Tibial nerve (tissue), 4 donors: ENCODE data around the gene SLC66A2. TPM values are rescaled to one million over a fixed set of nuclear protein-coding genes. Genes with fewer than 3 reads are reported as not detected.
A peak's percentile ranks its signal among the peaks of the same experiment; 100 is the strongest.

Experiments used
- DNase-seq, 2 donors: peaks; one replicate each; pipeline ENCODE4 v3.0.0-alpha.2; 2019; ENCODE audit warnings: low spot score in 2 of 2
- H3K27ac ChIP-seq, 4 donors: fragments of 200-600 bp; sonication (generic) in 3 of 4; one replicate each; pipeline ENCODE4 v1.5.1; 2017 to 2019; ENCODE audit warnings: mild to moderate bottlenecking in 1 of 4
- H3K27me3 ChIP-seq, 2 donors: fragments of 200-600 bp; sonication (generic) in 1 of 2; one replicate each; pipeline versions ENCODE4 v1.5.1 to v1.6.0; 2017 to 2019
- H3K36me3 ChIP-seq, 3 donors: fragments of 200-600 bp; sonication (generic); one replicate each; pipeline ENCODE4 v1.5.1; 2018 to 2019
- H3K4me1 ChIP-seq, 4 donors: fragments of 200-600 bp; sonication (generic) in 3 of 4; one replicate each; pipeline ENCODE4 v1.5.1; 2017 to 2019
- H3K4me3 ChIP-seq, 4 donors: fragments of 200-600 bp; sonication (generic) in 3 of 4; one replicate each; pipeline ENCODE4 v1.5.1; 2017 to 2019; ENCODE audit warnings: mild to moderate bottlenecking in 1 of 4, moderate library complexity in 1 of 4
- H3K9me3 ChIP-seq, 4 donors: fragments of 200-600 bp; sonication (generic) in 3 of 4; one replicate each; pipeline ENCODE4 v1.5.1; 2017 to 2019
- EP300 ChIP-seq, 2 donors: sonication (generic); formaldehyde crosslinking; IDR thresholded peaks; one replicate each; pipeline ENCODE4 v1.6.1; 2017; ENCODE audit warnings: antibody characterized with exemption in 2 of 2, mild to moderate bottlenecking in 1 of 2
- POLR2A ChIP-seq, 2 donors: fragments of 450-650 bp; IDR thresholded peaks; one replicate each; pipeline ENCODE4 v1.6.1; 2017; ENCODE audit warnings: antibody characterized with exemption in 2 of 2, mild to moderate bottlenecking in 2 of 2, moderate library complexity in 2 of 2
- WGBS, 2 donors: methylation state at CpG; one replicate each; pipeline ENCODE4 v1.1.5; 2018; 5-methylcytosine and 5-hydroxymethylcytosine counted together
- total RNA-seq, 4 donors: library from RNA; depleted of rRNA; stranded (reverse); fragments of >200 nt; gene quantifications; one replicate each; pipeline ENCODE4 v1.1.0, GENCODE V29; 2016
- TF ChIP-seq, protein P1 (sequence below), 5 experiments: fragments of 200-600 bp in 3 of 5; fragments of 450-650 bp in 2 of 5; sonication (generic) in 3 of 5; IDR thresholded peaks; one replicate each; pipeline ENCODE4 v1.5.1; 2016 to 2019; ENCODE audit warnings: antibody characterized with exemption in 5 of 5, mild to moderate bottlenecking in 3 of 5, moderate library complexity in 2 of 5

SLC66A2 gene
- total RNA-seq, 4 donors from 2014 or later = 112 to 361 (median 222) TPM

DNA sequence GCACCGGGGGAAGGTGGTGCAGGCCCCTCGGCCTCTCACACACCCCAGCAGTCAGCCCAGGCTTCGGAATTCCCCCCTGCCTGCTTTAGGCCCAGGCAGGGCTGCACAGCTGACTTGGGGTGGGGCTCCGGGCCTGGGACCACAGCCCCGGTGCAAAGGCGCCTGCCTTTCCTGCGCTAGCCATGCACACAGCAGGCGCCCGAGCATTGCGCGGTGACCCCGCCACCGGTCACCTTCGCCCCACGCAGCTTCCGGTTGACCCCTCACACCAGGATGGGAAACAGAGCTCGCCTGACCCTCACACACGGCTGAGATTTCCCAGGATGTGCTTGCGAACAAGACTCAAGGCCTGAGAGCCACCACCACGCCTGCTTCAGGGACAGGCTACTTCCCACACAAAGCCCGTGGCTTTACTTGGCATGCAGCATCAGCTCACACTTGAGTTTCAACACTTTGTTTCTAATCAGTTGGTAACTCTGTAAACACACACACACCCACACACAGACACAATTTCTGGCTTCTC lies 46.0 kb downstream of the SLC66A2 start:
- Histone ChIP-seq H3K4me3 (no peak overlapping the region), H3K36me3 (peaks cover 4 to 80% (median 13%) of the 10 kb centered on the region in 3 donors), H3K9me3 (peaks cover 0 to 24% (median 0%) of the 10 kb centered on the region in 4 donors), H3K4me1 (peaks cover 0 to 4% (median 0%) of the 10 kb centered on the region in 4 donors), H3K27me3 (no peaks in the 10 kb centered on the region), H3K27ac (no peak overlapping the region)
- WGBS, 2 donors = 87 to 88% methylated on average over 19 of the region's 21 CpGs
- TF ChIP-seq, protein P1, sequence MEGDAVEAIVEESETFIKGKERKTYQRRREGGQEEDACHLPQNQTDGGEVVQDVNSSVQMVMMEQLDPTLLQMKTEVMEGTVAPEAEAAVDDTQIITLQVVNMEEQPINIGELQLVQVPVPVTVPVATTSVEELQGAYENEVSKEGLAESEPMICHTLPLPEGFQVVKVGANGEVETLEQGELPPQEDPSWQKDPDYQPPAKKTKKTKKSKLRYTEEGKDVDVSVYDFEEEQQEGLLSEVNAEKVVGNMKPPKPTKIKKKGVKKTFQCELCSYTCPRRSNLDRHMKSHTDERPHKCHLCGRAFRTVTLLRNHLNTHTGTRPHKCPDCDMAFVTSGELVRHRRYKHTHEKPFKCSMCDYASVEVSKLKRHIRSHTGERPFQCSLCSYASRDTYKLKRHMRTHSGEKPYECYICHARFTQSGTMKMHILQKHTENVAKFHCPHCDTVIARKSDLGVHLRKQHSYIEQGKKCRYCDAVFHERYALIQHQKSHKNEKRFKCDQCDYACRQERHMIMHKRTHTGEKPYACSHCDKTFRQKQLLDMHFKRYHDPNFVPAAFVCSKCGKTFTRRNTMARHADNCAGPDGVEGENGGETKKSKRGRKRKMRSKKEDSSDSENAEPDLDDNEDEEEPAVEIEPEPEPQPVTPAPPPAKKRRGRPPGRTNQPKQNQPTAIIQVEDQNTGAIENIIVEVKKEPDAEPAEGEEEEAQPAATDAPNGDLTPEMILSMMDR (IDR thresholded peaks at IDR 0.05) = no peak
- TF ChIP-seq POLR2A (IDR thresholded peaks at IDR 0.05) (no peak), EP300 (IDR thresholded peaks at IDR 0.05) (peak in 1 of 2 donors; percentile 20)
- no peak for DNase-seq

DNA sequence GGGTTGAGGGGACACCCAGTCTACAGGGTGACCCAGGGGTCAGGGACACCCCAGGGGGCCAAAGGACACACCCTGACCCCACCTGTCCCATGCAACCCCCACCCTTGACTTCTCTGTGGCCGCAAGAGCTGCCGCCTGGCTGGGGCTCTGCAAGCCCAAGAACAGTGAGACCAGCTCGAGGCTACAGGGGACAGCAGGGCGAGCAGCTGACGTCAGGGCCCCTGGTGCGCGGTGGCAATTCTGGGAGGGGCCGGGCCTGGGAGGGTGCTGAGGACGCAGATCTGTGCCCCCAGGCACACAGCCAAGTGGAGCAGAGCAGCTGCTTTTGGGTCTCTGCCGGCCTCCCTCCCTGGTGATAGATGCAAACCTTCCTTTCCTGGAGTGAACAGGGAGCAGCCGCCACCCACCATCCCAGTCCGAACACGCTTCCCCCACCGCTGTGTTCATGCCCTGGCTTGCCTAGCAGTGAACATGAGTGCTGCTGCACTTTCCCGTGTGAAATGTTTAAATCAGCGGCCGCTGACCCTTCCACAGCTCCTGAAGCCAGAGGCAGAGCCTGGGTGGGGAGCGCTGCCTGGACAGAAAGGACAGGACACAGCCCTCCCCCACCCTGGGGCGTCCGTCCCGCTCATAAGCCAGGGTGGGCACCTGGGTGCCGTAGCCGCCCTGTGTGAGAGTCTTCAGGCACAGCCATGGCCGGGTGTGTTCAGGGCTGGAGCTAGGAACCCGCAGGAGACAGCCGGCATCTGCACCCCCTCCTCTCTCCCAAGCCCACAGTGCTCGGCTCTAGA lies 46.9 kb downstream of the SLC66A2 start:
- peaks cover 4 to 72% (median 13%) of the 10 kb centered on the region in 3 donors for H3K36me3 ChIP-seq
- H3K9me3 ChIP-seq = peaks cover 0 to 32% (median 0%) of the 10 kb centered on the region in 4 donors
- DNase-seq = no peak
- H3K4me3 ChIP-seq = no peak overlapping the region
- H3K4me1 ChIP-seq = peaks cover 0 to 4% (median 0%) of the 10 kb centered on the region in 4 donors
- no peaks in the 10 kb centered on the region for H3K27me3 ChIP-seq
- H3K27ac ChIP-seq = no peak overlapping the region
- TF ChIP-seq EP300 (IDR thresholded peaks at IDR 0.05) = no peak
- no peak for TF ChIP-seq POLR2A (IDR thresholded peaks at IDR 0.05)
- TF ChIP-seq, protein P1 (IDR thresholded peaks at IDR 0.05) = no peak
- 93 to 95% methylated on average over 24 to 27 of the region's 27 CpGs for WGBS, 2 donors

DNA sequence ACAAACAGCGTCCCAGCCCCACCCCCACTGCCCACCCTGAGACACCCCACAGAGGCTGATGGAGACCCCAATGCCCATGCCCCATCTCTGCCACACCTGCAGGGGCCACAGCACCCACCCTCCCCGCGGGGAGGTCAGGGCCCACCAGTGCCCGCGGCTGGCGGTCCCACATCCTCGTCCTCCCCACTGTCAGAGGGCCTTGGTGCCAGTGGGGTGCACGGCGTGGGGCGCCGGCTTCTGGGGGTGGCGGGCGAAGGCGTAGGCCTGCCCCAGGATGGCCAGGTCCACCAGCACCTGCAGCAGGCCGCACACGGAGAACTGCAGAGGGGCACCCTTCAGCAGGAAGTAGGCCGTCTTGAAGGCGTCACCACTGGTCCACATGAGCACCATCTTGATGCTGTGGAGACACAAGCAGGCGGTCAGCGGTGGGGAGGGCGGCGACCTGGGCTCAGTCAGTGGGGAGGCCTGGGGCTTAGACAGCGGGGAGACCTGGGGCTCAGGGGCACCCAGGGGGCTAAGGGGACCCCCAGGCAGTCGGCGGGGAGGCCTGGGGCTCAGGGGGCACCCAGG lies 47.6 kb downstream of the SLC66A2 start:
- Histone ChIP-seq H3K4me1 (peaks cover 0 to 4% (median 0%) of the 10 kb centered on the region in 4 donors), H3K9me3 (peaks cover 0 to 39% (median 0%) of the 10 kb centered on the region in 4 donors), H3K36me3 (peaks cover 4 to 65% (median 13%) of the 10 kb centered on the region in 3 donors), H3K27ac (no peak overlapping the region), H3K27me3 (no peaks in the 10 kb centered on the region), H3K4me3 (no peak overlapping the region)
- 97% methylated on average over 14 to 23 of the region's 25 CpGs for WGBS, 2 donors
- TF ChIP-seq POLR2A (IDR thresholded peaks at IDR 0.05) (no peak), EP300 (IDR thresholded peaks at IDR 0.05) (no peak)
- TF ChIP-seq, protein P1 (IDR thresholded peaks at IDR 0.05) = no peak
- DNase-seq = no peak

DNA sequence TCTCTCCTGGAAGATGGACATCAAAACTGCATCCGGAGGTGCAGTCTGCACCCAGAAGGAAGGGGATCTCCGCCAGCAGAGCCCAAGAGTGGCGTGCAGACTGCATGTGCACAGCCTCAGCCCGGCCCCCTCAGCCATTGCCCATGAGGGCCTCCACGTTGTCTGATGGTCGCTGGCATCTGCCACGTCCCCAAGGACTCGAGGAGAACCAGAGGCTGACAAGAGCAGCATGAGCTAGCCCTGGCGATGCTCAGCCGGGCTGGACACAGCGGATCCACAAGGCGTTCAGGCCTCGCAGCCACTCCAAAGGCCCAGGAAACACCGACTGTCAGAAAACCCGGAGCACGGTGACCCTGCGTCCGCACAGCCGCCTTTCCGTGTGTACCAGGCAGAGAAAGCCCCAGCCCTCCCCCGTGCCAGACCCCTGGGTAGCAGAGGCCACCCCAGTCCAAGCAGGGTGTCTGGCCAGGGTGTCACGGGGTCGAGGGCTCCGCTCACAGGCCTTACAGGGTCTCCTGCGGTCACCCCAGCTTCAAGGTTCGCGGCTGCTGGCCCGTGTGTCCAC lies 48.3 kb downstream of the SLC66A2 start:
- DNase-seq = no peak
- Histone ChIP-seq H3K36me3 (peaks cover 4 to 58% (median 13%) of the 10 kb centered on the region in 3 donors), H3K4me1 (peaks cover 0 to 4% (median 0%) of the 10 kb centered on the region in 4 donors), H3K4me3 (no peak overlapping the region), H3K27ac (no peak overlapping the region), H3K27me3 (no peaks in the 10 kb centered on the region), H3K9me3 (peaks cover 0 to 46% (median 0%) of the 10 kb centered on the region in 4 donors)
- TF ChIP-seq EP300 (IDR thresholded peaks at IDR 0.05) (no peak), POLR2A (IDR thresholded peaks at IDR 0.05) (no peak)
- TF ChIP-seq, protein P1 (IDR thresholded peaks at IDR 0.05) = no peak
- 97% methylated on average over 20 to 24 of the region's 28 CpGs for WGBS, 2 donors
